NB4 (cell line): Measurements from ENCODE around the gene ASRGL1.

ENCODE experiments used
- MYC ChIP-seq: IDR thresholded peaks from 2 replicates; pipeline ENCODE4 v1.6.1; 2011; ENCODE audit warnings: low read depth, low read length
- TF ChIP-seq, protein P1 (sequence below): IDR thresholded peaks from one replicate; pipeline ENCODE4 v1.5.1; 2012; ENCODE audit warnings: low read depth, low read length

DNA sequence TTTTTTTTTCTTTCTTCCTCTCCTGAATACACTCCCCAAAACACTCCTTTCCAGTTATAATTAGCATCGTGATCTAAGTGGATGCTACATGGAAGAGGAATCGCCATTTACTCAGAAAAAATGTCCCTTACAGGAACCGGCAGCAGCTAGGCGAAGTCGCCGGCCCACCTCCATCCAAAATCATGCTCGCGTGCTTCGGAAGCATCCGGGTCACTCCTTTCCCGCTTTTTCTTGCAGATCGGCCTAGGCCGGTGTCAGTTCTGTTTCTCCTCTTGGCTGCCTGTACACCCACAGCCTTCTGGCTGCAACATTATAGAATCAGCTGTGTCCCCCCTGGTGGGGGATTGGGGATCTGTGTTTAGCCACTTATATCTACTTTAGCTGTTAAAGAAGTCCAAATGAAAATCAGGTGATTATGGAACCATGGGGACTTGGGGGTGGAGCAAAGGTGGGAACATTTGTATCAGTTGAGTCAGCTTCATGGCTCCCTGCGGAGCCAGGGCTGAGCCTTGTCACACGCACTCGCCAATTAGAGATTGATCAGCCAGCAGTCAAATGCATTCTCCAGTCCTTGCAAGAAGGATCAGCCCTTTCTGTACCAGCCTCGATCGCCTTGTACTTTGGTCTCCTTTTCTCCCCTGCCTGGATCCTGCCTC lies 36.3 kb downstream of the ASRGL1 start:
- TF ChIP-seq MYC = no peak
- TF ChIP-seq, protein P1, sequence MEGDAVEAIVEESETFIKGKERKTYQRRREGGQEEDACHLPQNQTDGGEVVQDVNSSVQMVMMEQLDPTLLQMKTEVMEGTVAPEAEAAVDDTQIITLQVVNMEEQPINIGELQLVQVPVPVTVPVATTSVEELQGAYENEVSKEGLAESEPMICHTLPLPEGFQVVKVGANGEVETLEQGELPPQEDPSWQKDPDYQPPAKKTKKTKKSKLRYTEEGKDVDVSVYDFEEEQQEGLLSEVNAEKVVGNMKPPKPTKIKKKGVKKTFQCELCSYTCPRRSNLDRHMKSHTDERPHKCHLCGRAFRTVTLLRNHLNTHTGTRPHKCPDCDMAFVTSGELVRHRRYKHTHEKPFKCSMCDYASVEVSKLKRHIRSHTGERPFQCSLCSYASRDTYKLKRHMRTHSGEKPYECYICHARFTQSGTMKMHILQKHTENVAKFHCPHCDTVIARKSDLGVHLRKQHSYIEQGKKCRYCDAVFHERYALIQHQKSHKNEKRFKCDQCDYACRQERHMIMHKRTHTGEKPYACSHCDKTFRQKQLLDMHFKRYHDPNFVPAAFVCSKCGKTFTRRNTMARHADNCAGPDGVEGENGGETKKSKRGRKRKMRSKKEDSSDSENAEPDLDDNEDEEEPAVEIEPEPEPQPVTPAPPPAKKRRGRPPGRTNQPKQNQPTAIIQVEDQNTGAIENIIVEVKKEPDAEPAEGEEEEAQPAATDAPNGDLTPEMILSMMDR = no peak
